Occipital lobe (tissue), 2 donors: ENCODE measurements around the gene CSF2RB. TPM values are rescaled to one million over a fixed set of nuclear protein-coding genes. Genes with fewer than 3 reads are reported as not detected.

Experiments
- DNase-seq: peaks from one replicate; lab custom pipeline; 2025; lab: John Stamatoyannopoulos, UW
- total RNA-seq: library from RNA; depleted of rRNA; stranded (reverse); fragments of >200 nt; gene quantifications from one replicate; pipeline ENCODE4 v1.2.3, GENCODE V29; 2014

CSF2RB gene
- 0.62 TPM for total RNA-seq

DNA sequence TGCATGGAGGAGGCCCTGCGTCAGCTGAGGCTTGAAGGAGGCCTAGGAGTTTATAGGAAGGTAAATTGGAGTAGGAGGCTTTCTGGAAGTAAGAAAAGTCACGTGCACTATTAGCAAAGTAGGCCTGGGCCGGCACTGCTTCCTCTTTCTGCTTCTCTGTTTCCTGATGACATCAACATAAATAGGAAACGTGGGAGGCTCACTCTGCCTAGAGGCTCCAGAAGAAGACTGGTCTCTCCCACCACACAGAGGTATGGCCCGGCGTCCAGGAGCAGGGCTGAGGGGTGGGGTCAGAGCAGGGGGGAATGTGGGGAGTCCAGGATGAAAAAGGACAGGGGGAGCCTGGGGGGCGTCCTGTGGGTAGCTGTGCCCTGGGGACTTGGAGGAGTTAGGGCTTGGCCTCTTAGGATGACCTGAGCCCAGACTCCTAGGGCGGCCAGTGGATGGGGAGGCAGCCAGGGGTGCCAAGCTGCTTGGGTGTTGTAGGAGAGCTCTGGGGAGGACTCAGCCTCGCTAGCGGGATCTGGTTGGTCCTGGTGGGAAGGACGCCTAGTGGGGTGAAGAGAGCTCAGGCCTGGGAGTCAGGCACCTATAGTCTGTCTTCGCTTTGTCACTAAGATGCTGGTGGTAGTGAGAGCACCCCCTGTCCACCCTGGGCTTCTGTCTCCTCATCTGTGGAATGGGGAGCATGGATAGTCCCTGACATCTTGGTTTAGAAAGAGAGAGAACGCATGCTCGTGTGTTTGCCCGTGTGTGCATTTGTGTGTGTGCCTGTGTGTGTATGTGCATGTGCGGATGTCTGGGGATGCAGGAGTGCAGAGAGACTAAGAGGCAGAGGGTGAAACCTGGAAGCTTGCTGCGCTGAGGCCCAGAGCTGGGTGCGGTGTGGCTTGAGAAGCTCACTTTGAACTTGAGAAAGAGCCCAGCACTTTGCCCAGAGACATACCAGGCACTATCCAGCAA lies at the start of gene CSF2RB:
CSF2RB (plus strand) TSS at position 202 of the 963 bp plus-strand sequence. CDS start 8,580 bp downstream, outside the sequence.
- DNase-seq: peak; percentile 12

GRCh38 chr22:36863979-36864378 lies 49.4 kb upstream of the CSF2RB start:
- DNase-seq: no peak

- DNase-seq: no peak
Observed at GRCh38 chr22:36864454-36865215, 48.8 kb upstream of the CSF2RB start.

GRCh38 chr22:36865346-36865745 lies 48.1 kb upstream of the CSF2RB start:
- DNase-seq: no peak

GRCh38 chr22:36867695-36868094 lies 45.7 kb upstream of the CSF2RB start:
- DNase-seq: no peak

DNA sequence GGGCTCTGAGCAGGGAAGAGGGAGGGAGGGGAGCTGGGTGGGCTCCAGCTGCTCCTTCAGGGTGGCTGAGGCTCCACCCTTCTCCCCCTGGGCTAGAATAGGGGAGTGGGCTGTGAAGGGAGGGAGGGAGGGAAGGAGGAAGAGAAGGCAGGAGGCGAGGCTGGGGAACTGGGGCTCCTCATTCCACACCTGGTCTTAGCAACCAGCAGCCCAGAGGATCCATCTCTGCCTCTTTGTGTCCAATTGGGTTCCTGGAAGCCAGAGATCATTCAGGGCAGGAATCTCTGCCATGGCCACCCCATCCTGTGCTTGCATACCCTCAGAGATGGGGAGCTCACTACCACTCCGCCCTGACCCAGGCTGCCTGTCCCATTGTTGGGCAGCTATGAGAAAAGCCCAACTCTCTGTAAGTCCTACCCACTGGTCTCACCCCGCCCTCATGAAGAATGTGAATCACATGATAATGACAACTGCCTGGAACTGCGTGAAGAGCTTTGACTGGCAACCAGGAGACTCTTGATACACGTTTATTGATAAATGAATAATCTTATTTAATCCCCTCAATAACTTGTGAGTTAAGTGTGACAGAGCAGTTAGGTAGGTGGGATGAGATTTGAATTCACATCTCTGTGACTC lies 44.8 kb upstream of the CSF2RB start:
- DNase-seq: no peak

GRCh38 chr22:36870250-36870649 lies 43.2 kb upstream of the CSF2RB start:
- no peak for DNase-seq

GRCh38 chr22:36871669-36872081 lies 41.8 kb upstream of the CSF2RB start:
- DNase-seq: no peak

DNA sequence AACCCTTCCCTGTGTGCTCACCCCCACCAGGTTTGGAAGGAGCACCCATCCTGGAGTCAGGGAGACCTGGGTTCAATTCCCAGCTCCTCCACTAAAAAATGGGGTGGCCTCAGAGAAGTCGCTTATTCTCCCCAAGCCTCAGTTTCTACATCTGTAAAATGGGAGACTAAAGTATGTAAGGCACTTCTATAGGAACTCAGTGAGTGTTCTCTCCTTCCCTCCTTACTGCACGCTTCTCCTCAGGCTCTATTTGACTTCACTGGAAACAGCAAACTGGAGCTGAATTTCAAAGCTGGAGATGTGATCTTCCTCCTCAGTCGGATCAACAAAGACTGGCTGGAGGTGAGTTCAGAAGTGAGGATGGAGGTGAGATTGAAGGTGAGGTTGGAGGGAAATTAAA lies 41.3 kb upstream of the CSF2RB start:
- no peak for DNase-seq

- no peak for DNase-seq
Observed at GRCh38 chr22:36872866-36873498, 40.4 kb upstream of the CSF2RB start.

GRCh38 chr22:36873614-36874308 lies 39.7 kb upstream of the CSF2RB start:
- DNase-seq: no peak

GRCh38 chr22:36874309-36874696 lies 39.1 kb upstream of the CSF2RB start:
- DNase-seq: no peak

- no peak for DNase-seq
Observed at GRCh38 chr22:36874736-36875135, 38.7 kb upstream of the CSF2RB start.

DNA sequence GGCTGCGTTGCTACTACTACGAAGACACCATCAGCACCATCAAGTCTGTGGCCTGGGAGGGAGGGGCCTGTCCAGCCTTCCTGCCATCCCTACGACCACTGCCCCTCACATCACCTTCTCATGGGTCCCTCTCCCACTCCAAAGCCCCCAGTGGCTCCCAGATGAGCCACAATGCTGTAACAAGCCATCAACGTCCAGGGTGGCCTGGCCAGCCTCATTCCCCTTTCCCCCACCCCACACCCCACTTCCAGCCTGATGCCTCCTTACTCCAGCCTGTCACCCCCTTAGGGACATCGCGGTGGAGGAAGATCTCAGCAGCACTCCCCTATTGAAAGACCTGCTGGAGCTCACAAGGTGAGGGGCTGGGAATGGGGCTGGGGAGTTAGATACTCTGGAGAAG lies 37.7 kb upstream of the CSF2RB start:
- no peak for DNase-seq

- DNase-seq: no peak
Observed at GRCh38 chr22:36879775-36880174, 33.7 kb upstream of the CSF2RB start.

DNA sequence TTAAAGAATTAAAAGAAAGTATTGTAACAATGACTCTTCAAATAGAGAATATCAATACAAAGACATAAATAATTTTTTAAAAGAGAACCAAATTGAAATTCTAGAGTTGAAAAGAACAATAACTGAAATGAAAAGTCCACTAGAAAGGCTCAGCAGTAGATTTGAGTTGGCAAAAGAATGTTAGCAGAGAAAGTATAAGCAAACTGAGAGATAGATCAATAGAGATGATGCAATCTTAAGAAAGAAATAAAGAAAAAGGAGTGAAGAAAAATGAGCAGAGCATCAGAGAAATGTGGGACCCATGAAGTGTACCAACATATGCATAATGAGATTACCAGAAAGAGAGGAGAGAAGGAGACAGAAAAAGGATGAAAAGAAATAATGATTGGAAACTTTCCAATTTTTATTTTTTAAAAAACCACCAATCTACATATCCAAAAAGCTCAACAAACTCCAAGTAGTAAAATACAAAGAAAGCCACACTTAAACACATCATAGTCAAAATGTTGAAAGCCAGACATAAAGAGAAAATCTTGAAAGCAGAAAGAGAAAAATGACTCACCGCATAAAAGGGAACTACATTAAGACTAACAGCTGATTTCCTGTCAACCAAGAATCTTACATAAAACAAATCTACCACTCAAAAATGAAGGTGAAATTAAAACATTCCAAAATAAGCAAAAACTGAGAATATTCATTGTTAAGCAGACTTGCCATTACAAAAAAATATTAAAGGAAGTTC lies 31.8 kb upstream of the CSF2RB start:
- no peak for DNase-seq

GRCh38 chr22:36884349-36885158 lies 28.9 kb upstream of the CSF2RB start:
- DNase-seq: no peak

- no peak for DNase-seq
Observed at GRCh38 chr22:36885474-36885873, 28.0 kb upstream of the CSF2RB start.

- DNase-seq: no peak
Observed at GRCh38 chr22:36886016-36886415, 27.4 kb upstream of the CSF2RB start.
